Panc1 (cell line): ENCODE data around the gene METRN. TPM values are rescaled to one million over a fixed set of nuclear protein-coding genes. Genes with fewer than 3 reads are reported as not detected.
A peak's percentile ranks its signal among the peaks of the same experiment; 100 is the strongest.

ENCODE experiments used
- ATAC-seq: fragments of 200-7000 bp; cut with Tn5 transposase; 2 replicates; pipeline ENCODE4 v1.9.1; 2020; ENCODE audit warnings: mild to moderate bottlenecking, moderate library complexity
- BruUV-seq: library from RNA; stranded (reverse); fragments of 400-500 nt; replicated peaks from 2 replicates; lab custom pipeline; 2021; lab: Mats Ljungman, UMichigan
- CTCF ChIA-PET: fragments of 300-600 bp; sonication (Branson Sonifier 250); formaldehyde crosslinking; loops from one replicate; lab custom pipeline; 2022; ENCODE audit warnings: antibody characterized with exemption; lab: Charles Lee
- POLR2A ChIA-PET: fragments of 300-600 bp; sonication (Branson Sonifier 250); formaldehyde crosslinking; loops from one replicate; lab custom pipeline; 2022; ENCODE audit warnings: antibody characterized with exemption; lab: Charles Lee
- DNase-seq: peaks from one replicate; pipeline ENCODE4 v3.0.0-alpha.2; 2010; ENCODE audit warnings: low read depth, low spot score
- H3K27ac ChIP-seq: 2 replicates; pipeline ENCODE4 v1.5.1; 2011; ENCODE audit warnings: mild to moderate bottlenecking, low read length, inconsistent platforms
- H3K27me3 ChIP-seq: fragments of 200-500 bp; sonication (Bioruptor generic); 2 replicates; pipeline ENCODE4 v1.6.0; 2014; ENCODE audit warnings: low read length, inconsistent platforms; ENCODE audit not compliant: control insufficient read depth, insufficient read depth
- H3K36me3 ChIP-seq: fragments of 200-500 bp; sonication (Bioruptor generic); 2 replicates; pipeline ENCODE4 v1.5.1; 2014; ENCODE audit warnings: inconsistent platforms, mild to moderate bottlenecking, low read length, moderate library complexity; ENCODE audit not compliant: control insufficient read depth, insufficient read depth
- H3K4me1 ChIP-seq: 2 replicates; pipeline ENCODE4 v1.5.1; 2011; ENCODE audit warnings: inconsistent platforms, mild to moderate bottlenecking, low read length, moderate library complexity; ENCODE audit not compliant: control insufficient read depth, insufficient read depth
- H3K4me3 ChIP-seq, 2 experiments: 2 replicates each; pipeline ENCODE4 v1.5.1; 2011 to 2012; ENCODE audit warnings: low read depth in 2 of 2, low read length in 2 of 2, mild to moderate bottlenecking in 2 of 2, inconsistent platforms in 1 of 2, moderate library complexity in 1 of 2
- H3K9me3 ChIP-seq: fragments of 200-500 bp; sonication (Bioruptor generic); 2 replicates; pipeline ENCODE4 v1.5.1; 2014; ENCODE audit warnings: low read depth, mild to moderate bottlenecking, inconsistent platforms, low read length, moderate library complexity; ENCODE audit not compliant: control insufficient read depth, insufficient read depth
- POLR2AphosphoS5 ChIP-seq: IDR thresholded peaks from 2 replicates; pipeline ENCODE4 v1.6.1; 2012; ENCODE audit warnings: mild to moderate bottlenecking, low read depth, low read length, moderate library complexity
- SIN3A ChIP-seq: IDR thresholded peaks from 2 replicates; pipeline ENCODE4 v1.6.1; 2012; ENCODE audit warnings: low read depth, mild to moderate bottlenecking, low read length, moderate library complexity, borderline replicate concordance; ENCODE audit not compliant: insufficient read depth
- TCF7L2 ChIP-seq: IDR thresholded peaks from 2 replicates; pipeline ENCODE4 v1.6.1; 2011; ENCODE audit warnings: mild to moderate bottlenecking, low read depth, low read length, inconsistent platforms
- in situ Hi-C: cut with HindIII; loops from 2 replicates; pipeline ENCODE4 v1.10.0; 2016; ENCODE audit warnings: low sequenced_read_pairs, low pct_unique_long_range_greater_than_20kb
- intact Hi-C: fragments of 100-400 bp; cut with micrococcal nuclease; formaldehyde crosslinking; loops from one replicate; pipeline ENCODE4 v1.10.0; 2022; ENCODE audit not compliant: unreplicated experiment
- total RNA-seq: library from RNA; stranded (reverse); gene quantifications from one replicate; pipeline ENCODE4 v1.2.1, GENCODE V29; 2021; ENCODE audit not compliant: unreplicated experiment
- TF ChIP-seq, protein P1 (sequence below), 2 experiments: IDR thresholded peaks; 2 replicates each; pipeline ENCODE4 v1.6.1; 2011 to 2012; ENCODE audit warnings: low read depth in 2 of 2, control low read depth in 1 of 2, low read length in 1 of 2, mild to moderate bottlenecking in 1 of 2, moderate library complexity in 1 of 2; ENCODE audit not compliant: insufficient read depth in 1 of 2
- TF ChIP-seq, protein P2 (sequence below): fragments of 450-650 bp; IDR thresholded peaks from 2 replicates; pipeline ENCODE4 v1.5.1; 2017; ENCODE audit warnings: mild to moderate bottlenecking

METRN gene
- total RNA-seq, 1 experiment from 2014 or later, result 407 TPM

DNA sequence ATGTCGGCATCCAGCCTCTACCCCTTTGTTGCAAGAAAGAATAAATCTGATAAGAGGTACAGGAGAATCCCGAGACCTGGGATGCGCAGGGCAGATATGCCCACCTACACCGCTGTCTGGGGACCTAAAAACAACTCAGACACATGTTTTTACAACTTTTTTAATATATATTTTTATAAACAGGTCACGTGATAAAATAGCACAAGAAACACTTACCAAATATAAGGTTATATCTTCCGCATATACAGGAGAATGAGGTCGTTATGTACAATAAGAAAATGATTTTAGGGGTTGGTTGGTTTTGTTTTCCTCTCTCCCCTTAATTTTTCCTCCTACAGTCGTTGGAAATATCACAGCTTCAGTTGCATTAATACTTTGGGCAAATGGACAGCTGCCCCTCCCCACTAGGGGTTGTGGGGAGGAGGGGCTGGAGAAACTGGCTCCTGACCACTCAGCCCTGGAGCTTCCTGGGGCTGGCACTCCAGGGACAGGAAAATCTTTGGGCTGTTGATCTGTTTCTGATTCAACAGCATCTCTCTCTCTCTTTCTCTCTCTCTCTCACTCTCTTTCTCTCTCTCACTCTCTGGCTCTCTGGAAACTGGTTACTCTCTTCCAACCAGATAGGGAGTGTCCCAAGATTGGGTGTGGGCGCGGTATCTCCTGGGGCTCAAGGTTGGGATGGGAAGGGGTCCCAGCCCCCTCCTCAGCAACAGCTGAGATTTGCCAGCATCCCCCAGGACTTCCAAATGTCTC lies 22.4 kb upstream of the METRN start:
- no peak for TF ChIP-seq SIN3A
- TF ChIP-seq POLR2AphosphoS5, result no peak
- TF ChIP-seq, protein P1, sequence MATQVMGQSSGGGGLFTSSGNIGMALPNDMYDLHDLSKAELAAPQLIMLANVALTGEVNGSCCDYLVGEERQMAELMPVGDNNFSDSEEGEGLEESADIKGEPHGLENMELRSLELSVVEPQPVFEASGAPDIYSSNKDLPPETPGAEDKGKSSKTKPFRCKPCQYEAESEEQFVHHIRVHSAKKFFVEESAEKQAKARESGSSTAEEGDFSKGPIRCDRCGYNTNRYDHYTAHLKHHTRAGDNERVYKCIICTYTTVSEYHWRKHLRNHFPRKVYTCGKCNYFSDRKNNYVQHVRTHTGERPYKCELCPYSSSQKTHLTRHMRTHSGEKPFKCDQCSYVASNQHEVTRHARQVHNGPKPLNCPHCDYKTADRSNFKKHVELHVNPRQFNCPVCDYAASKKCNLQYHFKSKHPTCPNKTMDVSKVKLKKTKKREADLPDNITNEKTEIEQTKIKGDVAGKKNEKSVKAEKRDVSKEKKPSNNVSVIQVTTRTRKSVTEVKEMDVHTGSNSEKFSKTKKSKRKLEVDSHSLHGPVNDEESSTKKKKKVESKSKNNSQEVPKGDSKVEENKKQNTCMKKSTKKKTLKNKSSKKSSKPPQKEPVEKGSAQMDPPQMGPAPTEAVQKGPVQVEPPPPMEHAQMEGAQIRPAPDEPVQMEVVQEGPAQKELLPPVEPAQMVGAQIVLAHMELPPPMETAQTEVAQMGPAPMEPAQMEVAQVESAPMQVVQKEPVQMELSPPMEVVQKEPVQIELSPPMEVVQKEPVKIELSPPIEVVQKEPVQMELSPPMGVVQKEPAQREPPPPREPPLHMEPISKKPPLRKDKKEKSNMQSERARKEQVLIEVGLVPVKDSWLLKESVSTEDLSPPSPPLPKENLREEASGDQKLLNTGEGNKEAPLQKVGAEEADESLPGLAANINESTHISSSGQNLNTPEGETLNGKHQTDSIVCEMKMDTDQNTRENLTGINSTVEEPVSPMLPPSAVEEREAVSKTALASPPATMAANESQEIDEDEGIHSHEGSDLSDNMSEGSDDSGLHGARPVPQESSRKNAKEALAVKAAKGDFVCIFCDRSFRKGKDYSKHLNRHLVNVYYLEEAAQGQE (IDR thresholded peaks at IDR 0.05; ENCODE audit: insufficient read depth in 1 of 2, low read depth in 2 of 2, low read length in 1 of 2), result no peak
- TF ChIP-seq, protein P2, sequence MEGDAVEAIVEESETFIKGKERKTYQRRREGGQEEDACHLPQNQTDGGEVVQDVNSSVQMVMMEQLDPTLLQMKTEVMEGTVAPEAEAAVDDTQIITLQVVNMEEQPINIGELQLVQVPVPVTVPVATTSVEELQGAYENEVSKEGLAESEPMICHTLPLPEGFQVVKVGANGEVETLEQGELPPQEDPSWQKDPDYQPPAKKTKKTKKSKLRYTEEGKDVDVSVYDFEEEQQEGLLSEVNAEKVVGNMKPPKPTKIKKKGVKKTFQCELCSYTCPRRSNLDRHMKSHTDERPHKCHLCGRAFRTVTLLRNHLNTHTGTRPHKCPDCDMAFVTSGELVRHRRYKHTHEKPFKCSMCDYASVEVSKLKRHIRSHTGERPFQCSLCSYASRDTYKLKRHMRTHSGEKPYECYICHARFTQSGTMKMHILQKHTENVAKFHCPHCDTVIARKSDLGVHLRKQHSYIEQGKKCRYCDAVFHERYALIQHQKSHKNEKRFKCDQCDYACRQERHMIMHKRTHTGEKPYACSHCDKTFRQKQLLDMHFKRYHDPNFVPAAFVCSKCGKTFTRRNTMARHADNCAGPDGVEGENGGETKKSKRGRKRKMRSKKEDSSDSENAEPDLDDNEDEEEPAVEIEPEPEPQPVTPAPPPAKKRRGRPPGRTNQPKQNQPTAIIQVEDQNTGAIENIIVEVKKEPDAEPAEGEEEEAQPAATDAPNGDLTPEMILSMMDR, result no peak
- TF ChIP-seq TCF7L2, result no peak
- in situ Hi-C loops (no loop called here), intact Hi-C loops (no loop called here)
- BruUV-seq, result TSS peak; percentile 65
- ChIA-PET CTCF (no interaction called here), POLR2A (interaction anchor here (0.7 kb wide), 1 partner anchor 32 kb away, joined by 4 read pairs; no protein-coding TSS in a partner anchor)
- DNase-seq (no peak), ATAC-seq (no peak)
- peaks cover 13% of the 10 kb centered on the region for H3K4me1 ChIP-seq
- no peaks in the 10 kb centered on the region for H3K27me3 ChIP-seq
- no peaks in the 10 kb centered on the region for H3K9me3 ChIP-seq
- H3K36me3 ChIP-seq, result peaks cover 4% of the 10 kb centered on the region; the same call in 1 of the 2 replicates
- no peak overlapping the region for H3K4me3 ChIP-seq
- peak overlapping the region; percentile 29; the same call in 1 of the 2 replicates for H3K27ac ChIP-seq

DNA sequence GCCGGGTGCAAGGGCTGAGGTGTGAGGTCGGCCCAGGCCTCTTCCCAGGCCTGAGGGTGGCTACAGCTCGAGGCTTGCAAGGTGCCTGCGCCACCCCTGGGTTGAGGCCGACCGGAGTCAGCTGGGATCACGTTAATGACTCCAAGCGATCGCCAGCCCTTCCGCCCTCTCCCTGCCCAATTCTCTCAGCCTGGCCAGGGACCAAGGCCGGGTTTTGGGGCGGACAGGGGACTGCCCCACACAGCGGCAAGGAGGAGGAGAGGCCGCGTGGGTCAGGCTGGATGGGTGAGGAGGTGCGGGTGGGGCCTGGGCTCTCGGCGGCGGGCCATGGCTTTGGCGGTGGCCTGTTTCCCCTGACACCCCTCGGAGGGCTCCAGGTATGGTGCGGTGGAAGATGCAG lies 21.6 kb upstream of the METRN start:
- no peak overlapping the region for H3K27ac ChIP-seq
- intact Hi-C loops, result no loop called here
- no peaks in the 10 kb centered on the region for H3K9me3 ChIP-seq
- no peak for DNase-seq
- TF ChIP-seq POLR2AphosphoS5, result no peak
- TF ChIP-seq SIN3A, result no peak
- TF ChIP-seq, protein P2, result no peak
- no peak for TF ChIP-seq TCF7L2
- TF ChIP-seq, protein P1 (IDR thresholded peaks at IDR 0.05; ENCODE audit: insufficient read depth in 1 of 2, low read depth in 2 of 2, low read length in 1 of 2), result no peak
- H3K36me3 ChIP-seq, result peaks cover 4% of the 10 kb centered on the region; the same call in 1 of the 2 replicates
- in situ Hi-C loops, result no loop called here
- no peak overlapping the region for H3K4me3 ChIP-seq
- POLR2A ChIA-PET, result no interaction called here
- ATAC-seq, result no peak
- H3K4me1 ChIP-seq, result peaks cover 13% of the 10 kb centered on the region
- CTCF ChIA-PET, result no interaction called here
- H3K27me3 ChIP-seq, result no peaks in the 10 kb centered on the region
- no TSS peak for BruUV-seq
